Endothelial cell (in vitro differentiated cells): Measurements from ENCODE around the gene BCAP31. TPM values are rescaled to one million over a fixed set of nuclear protein-coding genes. Genes with fewer than 3 reads are reported as not detected.
"Not testable (repeated sequence)": the region's sequence is repeated elsewhere in the genome, so short reads cannot be mapped to it uniquely, and the experiment has no call there.

Experiments used
- DNase-seq: peaks from one replicate; pipeline ENCODE4 v3.0.0; 2021; ENCODE audit warnings: low spot score
- H3K27ac Mint-ChIP-seq: one replicate; pipeline ENCODE4 v1.8.0; 2021; ENCODE audit warnings: mixed read lengths, inconsistent platforms; ENCODE audit not compliant: unreplicated experiment
- H3K27me3 Mint-ChIP-seq: one replicate; pipeline ENCODE4 v1.8.0; 2021; ENCODE audit warnings: mild to moderate bottlenecking, moderate library complexity, mixed read lengths, inconsistent platforms; ENCODE audit not compliant: unreplicated experiment
- H3K36me3 Mint-ChIP-seq: one replicate; pipeline ENCODE4 v1.8.0; 2021; ENCODE audit warnings: mild to moderate bottlenecking, low read depth, mixed read lengths, inconsistent platforms; ENCODE audit not compliant: unreplicated experiment
- H3K4me1 Mint-ChIP-seq: one replicate; pipeline ENCODE4 v1.8.0; 2021; ENCODE audit warnings: mild to moderate bottlenecking, mixed read lengths, inconsistent platforms; ENCODE audit not compliant: unreplicated experiment
- H3K4me3 Mint-ChIP-seq: one replicate; pipeline ENCODE4 v1.8.0; 2021; ENCODE audit warnings: mild to moderate bottlenecking, mixed read lengths, inconsistent platforms; ENCODE audit not compliant: unreplicated experiment
- H3K9me3 Mint-ChIP-seq: one replicate; pipeline ENCODE4 v1.8.0; 2021; ENCODE audit warnings: mixed read lengths, inconsistent platforms; ENCODE audit not compliant: unreplicated experiment
- total RNA-seq: library from RNA; stranded (reverse); fragmentation: NEBNext Ultra II Directional; extraction: Animal tissue kit (Norgen Biotek cat#: 25700); gene quantifications from one replicate; pipeline ENCODE4 v1.2.1, GENCODE V29; 2021; ENCODE audit not compliant: unreplicated experiment
- TF ChIP-seq, protein P1 (sequence below): fragments of 200-600 bp; sonication (generic); IDR thresholded peaks from one replicate; pipeline ENCODE4 v1.5.0; 2021; ENCODE audit warnings: antibody characterized with exemption; ENCODE audit not compliant: unreplicated experiment

Gene BCAP31
- total RNA-seq, 1 donor from 2014 or later = 282 TPM

DNA sequence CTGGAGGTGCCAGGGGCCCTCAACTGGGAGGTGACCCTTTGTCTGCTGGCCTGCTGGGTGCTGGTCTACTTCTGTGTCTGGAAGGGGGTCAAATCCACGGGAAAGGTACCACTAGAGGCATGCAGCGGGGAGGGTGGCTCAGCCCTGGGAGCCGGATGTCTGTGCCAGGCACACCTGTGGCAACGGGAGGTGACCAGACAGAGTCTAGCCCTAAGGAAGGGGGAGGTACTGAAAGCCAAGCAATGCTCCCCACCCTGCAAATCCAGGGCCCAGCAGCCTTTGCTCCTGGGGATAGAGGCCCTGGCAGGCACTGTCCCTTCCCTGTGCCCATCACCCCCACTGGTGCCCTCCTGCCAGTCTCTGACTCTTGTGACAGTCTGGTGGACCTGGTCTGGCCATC lies 32.2 kb downstream of the BCAP31 start:
- no peaks in the 10 kb centered on the region for H3K4me1 Mint-ChIP-seq
- no peaks in the 10 kb centered on the region for H3K9me3 Mint-ChIP-seq
- no peak overlapping the region for H3K27ac Mint-ChIP-seq
- H3K36me3 Mint-ChIP-seq = peaks cover 1% of the 10 kb centered on the region
- H3K4me3 Mint-ChIP-seq = no peak overlapping the region
- DNase-seq = no peak
- TF ChIP-seq, protein P1, sequence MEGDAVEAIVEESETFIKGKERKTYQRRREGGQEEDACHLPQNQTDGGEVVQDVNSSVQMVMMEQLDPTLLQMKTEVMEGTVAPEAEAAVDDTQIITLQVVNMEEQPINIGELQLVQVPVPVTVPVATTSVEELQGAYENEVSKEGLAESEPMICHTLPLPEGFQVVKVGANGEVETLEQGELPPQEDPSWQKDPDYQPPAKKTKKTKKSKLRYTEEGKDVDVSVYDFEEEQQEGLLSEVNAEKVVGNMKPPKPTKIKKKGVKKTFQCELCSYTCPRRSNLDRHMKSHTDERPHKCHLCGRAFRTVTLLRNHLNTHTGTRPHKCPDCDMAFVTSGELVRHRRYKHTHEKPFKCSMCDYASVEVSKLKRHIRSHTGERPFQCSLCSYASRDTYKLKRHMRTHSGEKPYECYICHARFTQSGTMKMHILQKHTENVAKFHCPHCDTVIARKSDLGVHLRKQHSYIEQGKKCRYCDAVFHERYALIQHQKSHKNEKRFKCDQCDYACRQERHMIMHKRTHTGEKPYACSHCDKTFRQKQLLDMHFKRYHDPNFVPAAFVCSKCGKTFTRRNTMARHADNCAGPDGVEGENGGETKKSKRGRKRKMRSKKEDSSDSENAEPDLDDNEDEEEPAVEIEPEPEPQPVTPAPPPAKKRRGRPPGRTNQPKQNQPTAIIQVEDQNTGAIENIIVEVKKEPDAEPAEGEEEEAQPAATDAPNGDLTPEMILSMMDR = no peak
- no peaks in the 10 kb centered on the region for H3K27me3 Mint-ChIP-seq

DNA sequence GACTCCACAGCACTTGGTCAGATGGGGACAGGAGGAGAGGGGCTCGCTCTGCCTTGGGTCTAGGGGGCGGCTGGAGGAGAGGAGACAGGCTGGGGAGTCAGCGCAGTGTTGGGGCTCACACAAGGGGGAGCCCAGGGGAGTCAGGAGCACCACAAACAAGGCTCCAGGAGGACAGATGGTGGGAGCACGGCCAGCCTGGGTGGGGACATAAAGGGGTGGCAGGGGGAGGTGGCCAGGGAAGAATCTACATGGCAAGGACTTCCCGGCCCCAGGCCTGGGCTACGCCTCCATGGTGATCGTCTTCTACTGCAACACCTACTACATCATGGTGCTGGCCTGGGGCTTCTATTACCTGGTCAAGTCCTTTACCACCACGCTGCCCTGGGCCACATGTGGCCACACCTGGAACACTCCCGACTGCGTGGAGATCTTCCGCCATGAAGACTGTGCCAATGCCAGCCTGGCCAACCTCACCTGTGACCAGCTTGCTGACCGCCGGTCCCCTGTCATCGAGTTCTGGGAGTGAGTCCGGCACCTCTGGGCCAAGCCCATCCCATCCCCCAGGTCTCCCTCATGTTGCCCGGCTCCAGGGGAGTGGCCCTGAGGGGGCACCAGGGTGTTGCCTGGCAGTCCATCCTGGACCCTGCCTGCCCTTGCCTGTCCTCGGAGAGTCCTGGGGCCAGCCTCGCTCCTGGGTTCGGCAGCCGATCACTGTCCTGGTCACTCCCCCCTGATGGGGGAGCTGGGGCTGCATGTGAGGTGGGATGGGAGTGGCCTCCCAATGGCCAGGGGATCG lies 33.0 kb downstream of the BCAP31 start:
- H3K4me1 Mint-ChIP-seq, H3K27me3 Mint-ChIP-seq, H3K9me3 Mint-ChIP-seq, H3K4me3 Mint-ChIP-seq, H3K36me3 Mint-ChIP-seq, H3K27ac Mint-ChIP-seq, DNase-seq: not testable (repeated sequence)

DNA sequence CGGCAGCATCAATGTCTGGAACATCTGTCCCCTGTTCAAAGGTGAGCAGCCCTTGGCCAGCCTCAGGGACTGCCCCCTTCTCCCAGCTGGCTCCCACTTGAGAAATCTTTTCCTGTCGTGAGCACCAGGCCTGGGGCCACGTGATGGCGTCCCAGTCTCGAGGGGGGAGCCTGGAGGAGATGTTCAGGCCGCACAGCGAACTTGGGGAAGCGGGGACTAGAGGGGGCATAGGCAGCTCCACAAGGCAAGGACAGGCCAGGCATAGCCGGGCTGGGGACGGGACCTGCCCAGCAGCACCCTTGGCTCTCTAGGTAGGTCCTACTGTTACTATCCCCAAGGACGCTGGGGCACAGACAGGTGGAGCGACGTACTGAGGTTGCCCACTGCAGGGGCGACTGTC lies 33.7 kb downstream of the BCAP31 start:
- H3K27ac Mint-ChIP-seq = no peak overlapping the region
- TF ChIP-seq, protein P1 = no peak
- no peak for DNase-seq
- peaks cover 1% of the 10 kb centered on the region for H3K27me3 Mint-ChIP-seq
- H3K4me1 Mint-ChIP-seq = peaks cover 2% of the 10 kb centered on the region
- H3K4me3 Mint-ChIP-seq = no peak overlapping the region
- H3K36me3 Mint-ChIP-seq = no peaks in the 10 kb centered on the region
- H3K9me3 Mint-ChIP-seq = no peaks in the 10 kb centered on the region

DNA sequence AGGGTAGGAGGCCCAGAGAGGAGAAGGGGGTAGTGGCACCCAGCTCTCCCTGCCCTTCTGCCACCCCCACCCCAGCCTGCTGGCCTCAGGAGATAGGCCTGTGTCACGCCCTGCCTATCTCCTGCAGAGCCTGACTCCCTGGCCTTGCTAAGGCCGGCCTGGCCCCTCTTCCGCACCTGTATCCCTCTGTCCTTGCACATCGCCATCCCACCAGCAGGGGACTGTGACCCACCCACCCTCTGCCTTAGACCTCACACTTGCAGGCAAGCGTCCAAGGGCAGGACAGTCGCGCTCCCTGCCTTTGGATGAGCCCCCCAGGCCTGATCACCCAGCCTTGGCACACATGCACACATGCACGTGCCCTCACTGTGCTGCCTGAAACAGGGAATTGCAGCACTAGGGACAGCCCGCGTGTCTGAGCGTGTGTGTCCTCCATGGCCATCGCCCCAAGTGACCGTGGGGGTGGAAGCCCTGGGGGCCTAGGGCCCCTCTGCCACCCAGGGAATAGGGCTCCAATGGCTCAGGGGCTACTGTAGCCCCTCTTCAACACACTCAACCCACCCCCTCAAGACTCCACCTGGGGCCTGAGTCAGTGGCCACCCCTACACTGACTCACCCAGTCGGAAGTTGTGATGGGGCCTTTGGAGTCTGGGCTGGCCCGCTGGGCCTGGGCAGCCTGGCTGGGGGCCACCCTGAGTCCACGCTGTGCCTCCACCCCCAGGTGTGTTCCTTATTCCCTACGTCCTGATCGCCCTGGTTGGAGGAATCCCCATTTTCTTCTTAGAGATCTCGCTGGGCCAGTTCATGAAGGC lies 34.3 kb downstream of the BCAP31 start:
- TF ChIP-seq, protein P1 = no peak
- peak; percentile 41 for DNase-seq
- no peaks in the 10 kb centered on the region for H3K9me3 Mint-ChIP-seq

DNA sequence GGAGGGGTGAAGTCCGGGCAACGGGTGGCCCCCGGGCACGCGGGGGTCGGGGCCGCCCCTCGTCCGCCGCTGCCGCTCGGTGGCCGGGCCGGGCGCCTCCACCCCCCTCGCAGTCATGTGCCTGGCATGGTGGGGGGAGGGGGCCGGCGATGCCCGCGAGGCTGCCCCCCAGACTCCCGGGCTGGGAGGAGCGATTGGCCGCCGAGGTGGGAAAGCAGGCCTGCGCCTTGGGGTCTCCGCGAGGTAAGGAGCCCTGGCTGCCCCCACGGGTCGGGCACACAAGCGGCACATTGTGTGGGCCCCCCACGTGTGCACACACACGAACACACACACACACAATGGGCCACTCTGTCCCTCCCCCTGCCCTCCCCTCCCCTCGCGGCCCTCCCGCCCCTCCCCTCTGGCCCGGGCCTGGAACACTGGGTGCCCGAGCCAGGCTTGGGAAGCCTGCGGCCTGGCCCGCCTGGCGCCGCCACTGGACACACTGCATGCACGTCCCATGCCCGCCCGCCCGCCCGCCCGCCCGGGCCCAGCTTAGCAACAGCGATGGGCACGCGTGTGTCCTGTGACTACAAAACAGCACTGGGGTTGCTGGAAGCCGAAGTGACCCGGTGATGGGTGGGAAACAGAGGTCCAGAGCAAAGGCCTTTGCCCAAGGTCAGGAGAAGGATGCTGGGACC lies 35.1 kb downstream of the BCAP31 start:
- H3K27me3 Mint-ChIP-seq = peaks cover 1% of the 10 kb centered on the region
- H3K4me1 Mint-ChIP-seq = peaks cover 2% of the 10 kb centered on the region
- H3K9me3 Mint-ChIP-seq = no peaks in the 10 kb centered on the region
- H3K27ac Mint-ChIP-seq = no peak overlapping the region
- no peak overlapping the region for H3K4me3 Mint-ChIP-seq
- no peak for DNase-seq
- H3K36me3 Mint-ChIP-seq = no peaks in the 10 kb centered on the region
- TF ChIP-seq, protein P1 = no peak

More for the DNA sequence above, 34.3 kb downstream of the BCAP31 start:
- Mint-ChIP-seq H3K27ac (no peak overlapping the region), H3K4me3 (no peak overlapping the region), H3K27me3 (peaks cover 1% of the 10 kb centered on the region), H3K36me3 (no peaks in the 10 kb centered on the region), H3K4me1 (peaks cover 2% of the 10 kb centered on the region)
